ENCODE data around the gene PPFIBP1.

DNA sequence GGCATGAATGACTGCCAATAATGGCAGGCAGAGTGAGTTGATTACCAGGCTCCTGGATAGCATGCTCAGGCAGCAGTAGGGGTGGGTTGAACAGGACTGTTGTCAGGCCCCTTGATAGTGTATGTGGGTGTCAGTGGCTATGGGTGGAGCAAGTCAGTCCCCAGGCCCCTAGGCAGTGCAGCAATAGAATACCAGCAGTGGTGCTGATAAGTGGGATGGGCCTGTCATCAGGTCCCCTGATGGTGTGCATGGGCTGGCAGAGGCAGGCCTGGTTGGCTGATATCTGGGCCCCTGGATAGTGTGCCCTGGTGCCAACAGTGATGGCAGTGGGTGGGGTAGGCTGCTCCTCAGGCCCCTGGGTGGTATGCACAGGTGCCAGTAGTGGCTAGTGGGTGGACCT lies 45.1 kb upstream of the PPFIBP1 start:
- TF ChIP-seq, protein P1, sequence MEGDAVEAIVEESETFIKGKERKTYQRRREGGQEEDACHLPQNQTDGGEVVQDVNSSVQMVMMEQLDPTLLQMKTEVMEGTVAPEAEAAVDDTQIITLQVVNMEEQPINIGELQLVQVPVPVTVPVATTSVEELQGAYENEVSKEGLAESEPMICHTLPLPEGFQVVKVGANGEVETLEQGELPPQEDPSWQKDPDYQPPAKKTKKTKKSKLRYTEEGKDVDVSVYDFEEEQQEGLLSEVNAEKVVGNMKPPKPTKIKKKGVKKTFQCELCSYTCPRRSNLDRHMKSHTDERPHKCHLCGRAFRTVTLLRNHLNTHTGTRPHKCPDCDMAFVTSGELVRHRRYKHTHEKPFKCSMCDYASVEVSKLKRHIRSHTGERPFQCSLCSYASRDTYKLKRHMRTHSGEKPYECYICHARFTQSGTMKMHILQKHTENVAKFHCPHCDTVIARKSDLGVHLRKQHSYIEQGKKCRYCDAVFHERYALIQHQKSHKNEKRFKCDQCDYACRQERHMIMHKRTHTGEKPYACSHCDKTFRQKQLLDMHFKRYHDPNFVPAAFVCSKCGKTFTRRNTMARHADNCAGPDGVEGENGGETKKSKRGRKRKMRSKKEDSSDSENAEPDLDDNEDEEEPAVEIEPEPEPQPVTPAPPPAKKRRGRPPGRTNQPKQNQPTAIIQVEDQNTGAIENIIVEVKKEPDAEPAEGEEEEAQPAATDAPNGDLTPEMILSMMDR (IDR thresholded peaks at IDR 0.05; ENCODE audit: low read length), result no peak
- TF ChIP-seq EZH2 (IDR thresholded peaks at IDR 0.05; ENCODE audit: borderline replicate concordance, low read length), result no peak

Data from OCI-LY1 (cell line).